C4-2B (cell line): Measurements from ENCODE around the gene IL23R.
"Not testable (repeated sequence)": the region's sequence is repeated elsewhere in the genome, so short reads cannot be mapped to it uniquely, and the experiment has no call there.

Source experiments
- H3K27ac ChIP-seq: fragments of 450-650 bp; 2 replicates; pipeline ENCODE4 v1.5.1; 2017
- ZFX ChIP-seq: fragments of 450-650 bp; IDR thresholded peaks from 2 replicates; pipeline ENCODE4 v1.6.1; 2017
- TF ChIP-seq, protein P1 (sequence below): fragments of 450-650 bp; conservative IDR thresholded peaks from 2 replicates; pipeline ENCODE4 v1.5.1; 2017; ENCODE audit warnings: mild to moderate bottlenecking

The IL23R gene

DNA sequence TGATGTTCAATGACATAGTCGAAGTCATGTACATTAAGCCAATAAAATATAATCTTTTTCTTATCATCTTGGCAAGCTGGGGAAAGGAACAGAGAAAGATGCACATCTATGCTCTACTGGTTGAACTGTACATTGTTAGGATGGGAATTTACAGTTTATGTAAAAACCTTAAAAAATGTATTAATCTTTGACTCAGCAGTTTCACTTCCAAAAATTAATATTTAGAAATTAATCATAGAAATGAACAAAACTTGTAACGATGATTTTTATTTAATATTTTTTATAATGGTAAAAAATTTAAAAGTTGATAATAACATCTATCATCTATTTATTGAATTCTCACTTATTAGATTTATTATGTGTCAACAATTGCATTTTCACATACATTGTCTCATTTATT is 25.8 kb upstream of the IL23R start:
- no peak overlapping the region for H3K27ac ChIP-seq
- TF ChIP-seq ZFX = no peak
- TF ChIP-seq, protein P1, sequence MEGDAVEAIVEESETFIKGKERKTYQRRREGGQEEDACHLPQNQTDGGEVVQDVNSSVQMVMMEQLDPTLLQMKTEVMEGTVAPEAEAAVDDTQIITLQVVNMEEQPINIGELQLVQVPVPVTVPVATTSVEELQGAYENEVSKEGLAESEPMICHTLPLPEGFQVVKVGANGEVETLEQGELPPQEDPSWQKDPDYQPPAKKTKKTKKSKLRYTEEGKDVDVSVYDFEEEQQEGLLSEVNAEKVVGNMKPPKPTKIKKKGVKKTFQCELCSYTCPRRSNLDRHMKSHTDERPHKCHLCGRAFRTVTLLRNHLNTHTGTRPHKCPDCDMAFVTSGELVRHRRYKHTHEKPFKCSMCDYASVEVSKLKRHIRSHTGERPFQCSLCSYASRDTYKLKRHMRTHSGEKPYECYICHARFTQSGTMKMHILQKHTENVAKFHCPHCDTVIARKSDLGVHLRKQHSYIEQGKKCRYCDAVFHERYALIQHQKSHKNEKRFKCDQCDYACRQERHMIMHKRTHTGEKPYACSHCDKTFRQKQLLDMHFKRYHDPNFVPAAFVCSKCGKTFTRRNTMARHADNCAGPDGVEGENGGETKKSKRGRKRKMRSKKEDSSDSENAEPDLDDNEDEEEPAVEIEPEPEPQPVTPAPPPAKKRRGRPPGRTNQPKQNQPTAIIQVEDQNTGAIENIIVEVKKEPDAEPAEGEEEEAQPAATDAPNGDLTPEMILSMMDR = no peak

DNA sequence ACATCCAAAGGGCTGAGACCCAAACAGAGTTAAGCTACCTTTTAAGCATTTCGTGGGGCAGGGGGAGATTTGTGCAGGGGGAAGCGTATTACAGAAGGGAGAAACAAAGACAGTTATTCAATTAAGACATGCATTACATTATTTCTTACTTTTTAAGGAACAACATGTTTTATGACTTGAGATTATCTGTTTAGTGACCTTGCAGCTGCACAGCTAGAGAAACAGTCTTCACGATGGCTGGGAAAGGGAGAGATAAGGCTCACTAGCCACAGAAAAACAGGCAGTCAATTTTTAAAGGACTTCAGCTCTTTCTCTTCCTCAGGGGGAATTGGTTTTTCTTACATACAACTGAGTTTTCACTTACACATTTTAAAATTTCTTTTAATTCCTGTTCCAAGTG is 24.4 kb upstream of the IL23R start:
- H3K27ac ChIP-seq = not testable (repeated sequence)

DNA sequence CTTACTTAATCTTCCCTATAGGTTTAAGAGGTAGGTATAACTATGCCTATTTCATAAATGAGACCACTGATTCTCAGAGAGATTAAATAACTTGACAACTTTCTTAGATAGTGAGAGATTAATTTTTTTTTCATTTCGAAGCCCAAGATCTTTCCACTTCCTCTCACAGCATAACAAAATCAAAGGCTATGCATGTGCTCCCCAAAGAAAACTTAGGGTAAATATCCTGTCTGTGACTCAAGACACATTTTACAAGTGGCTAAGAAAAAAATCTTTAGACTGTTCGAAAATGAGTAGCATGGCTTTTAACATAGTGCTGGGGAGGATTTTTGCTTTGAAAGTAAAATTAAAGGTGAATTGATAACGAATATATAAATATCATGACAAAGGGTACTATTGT is 23.3 kb upstream of the IL23R start:
- no peak overlapping the region for H3K27ac ChIP-seq
- TF ChIP-seq, protein P1 = no peak
- TF ChIP-seq ZFX = no peak

DNA sequence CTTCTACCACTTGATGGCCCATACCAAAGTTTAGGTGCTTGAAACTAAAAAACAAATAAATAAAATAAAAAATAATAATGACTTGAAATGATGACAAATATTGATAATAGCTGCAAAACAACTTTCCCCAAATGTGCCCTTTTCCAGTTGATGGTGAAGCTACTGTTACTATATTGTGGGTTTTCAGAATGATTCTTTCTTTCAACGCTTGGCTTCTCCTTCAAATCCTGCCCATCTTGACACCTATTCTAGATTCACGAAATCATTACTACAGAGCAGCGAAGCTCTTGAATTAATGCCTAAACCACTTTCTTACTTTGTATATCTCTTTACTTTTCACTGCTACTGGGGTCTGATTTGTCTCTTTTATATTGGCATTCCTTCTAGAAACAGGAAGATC is 22.3 kb upstream of the IL23R start:
- no peak overlapping the region for H3K27ac ChIP-seq
- no peak for TF ChIP-seq ZFX
- TF ChIP-seq, protein P1 = no peak

DNA sequence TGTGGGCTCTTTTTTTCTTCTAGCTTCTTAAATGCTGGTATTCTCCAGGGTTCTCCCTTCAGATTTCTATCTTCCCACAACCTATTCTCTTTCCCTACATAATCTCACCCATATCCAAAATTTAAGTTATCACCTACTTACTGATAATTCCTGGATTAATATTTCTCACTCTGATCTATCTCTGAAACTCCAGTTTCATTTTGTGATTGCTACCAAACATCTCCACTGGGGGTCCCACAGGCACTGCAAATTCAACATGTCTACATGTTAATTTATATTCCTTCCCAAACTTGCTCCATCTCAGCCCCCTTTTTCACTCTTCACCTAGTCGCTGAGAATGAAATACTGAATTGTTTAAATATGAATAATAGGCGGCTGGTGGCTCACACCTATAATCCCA is 21.6 kb upstream of the IL23R start:
- TF ChIP-seq, protein P1 = peak; percentile 59
- TF ChIP-seq ZFX = no peak
- no peak overlapping the region for H3K27ac ChIP-seq

DNA sequence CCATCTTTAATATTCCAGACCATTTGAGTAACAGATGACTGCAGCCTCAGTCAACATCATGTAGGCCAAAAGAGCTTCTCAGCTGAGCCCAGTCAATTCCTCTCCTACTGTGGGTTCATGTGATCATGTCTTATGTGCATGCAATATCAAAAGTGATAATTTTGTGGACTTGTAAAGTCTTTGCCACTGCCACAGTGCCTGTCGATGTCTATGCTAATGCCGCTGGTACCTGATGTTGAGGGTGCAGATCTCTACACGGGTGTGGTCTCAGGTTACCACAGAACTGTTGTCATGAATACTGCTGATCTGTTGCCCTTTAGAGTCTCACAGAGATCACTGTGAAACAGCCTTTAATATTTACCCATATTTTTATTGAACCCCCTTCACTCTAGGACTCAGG is 20.2 kb upstream of the IL23R start:
- no peak overlapping the region for H3K27ac ChIP-seq
- TF ChIP-seq, protein P1 = no peak
- no peak for TF ChIP-seq ZFX

DNA sequence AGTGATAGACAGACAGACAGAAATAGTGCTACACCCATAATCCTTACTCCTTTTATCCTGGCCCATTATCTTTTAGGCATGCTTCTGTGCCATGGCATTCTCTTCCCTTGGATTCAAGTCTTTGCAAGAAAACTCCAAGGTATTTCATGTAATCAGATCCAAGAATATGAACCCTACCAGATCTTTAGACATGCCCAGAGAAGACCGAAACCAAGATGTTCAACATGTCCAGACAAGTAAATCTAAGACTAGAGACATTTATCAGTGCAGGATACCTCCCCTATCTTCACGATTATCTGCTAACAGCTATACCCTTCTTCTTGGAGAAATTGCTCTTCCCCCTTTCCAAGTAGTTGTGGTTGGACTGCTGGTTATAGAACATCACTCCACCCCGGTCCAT is 19.7 kb upstream of the IL23R start:
- no peak overlapping the region for H3K27ac ChIP-seq
- TF ChIP-seq, protein P1 = no peak
- TF ChIP-seq ZFX = no peak

DNA sequence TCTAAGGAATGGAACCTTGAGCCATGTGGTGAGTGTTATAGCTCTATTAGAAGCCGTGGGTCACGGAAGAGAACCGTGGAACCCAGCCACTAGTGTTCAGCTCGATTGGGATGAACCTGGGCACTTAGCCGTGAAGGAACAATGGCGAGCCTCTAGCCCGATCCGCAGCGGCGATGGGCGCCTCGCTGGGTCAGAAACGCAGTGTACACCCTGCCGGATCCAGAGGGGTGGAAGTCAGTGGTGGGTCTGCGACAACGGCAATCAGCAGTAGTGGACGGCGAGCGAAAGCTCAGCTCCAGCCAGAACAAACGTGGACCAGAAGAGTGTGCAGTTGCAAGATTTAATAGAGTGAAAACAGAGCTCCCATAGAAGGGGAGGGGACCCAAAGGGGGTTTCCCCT is 18.3 kb upstream of the IL23R start:
- H3K27ac ChIP-seq = not testable (repeated sequence)

DNA sequence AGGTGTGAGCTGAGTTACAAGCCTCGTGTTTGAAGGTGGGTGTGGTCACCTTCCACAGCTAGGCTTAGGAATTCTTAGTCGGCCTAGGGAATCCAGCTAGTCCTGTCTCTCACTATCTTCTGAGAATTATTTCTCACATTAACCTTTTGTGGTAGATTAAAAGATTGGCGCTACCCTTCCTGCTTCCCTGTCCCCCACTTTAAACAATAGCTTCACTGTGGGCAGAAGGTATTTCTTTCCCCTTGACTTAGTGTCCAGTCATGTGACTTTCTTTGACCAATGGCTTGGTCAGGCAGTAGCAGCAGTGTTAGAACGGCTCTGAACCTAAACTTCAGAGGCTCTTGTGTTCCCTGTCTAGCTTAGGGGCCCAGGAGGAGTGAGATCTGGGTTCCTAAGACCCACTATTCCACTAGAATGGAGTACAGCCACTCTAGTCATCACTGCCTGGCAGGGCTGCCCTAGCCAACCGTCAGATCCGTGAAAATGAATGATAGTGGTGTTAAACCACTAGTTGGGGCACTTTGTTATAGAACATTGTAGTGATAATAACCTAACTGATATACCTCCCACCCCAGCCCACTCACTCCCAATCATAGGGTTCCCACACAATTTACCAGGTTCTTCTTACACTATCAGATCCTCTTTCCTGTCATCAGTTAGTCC is 17.6 kb upstream of the IL23R start:
- TF ChIP-seq, protein P1 = no peak
- TF ChIP-seq ZFX = no peak

More for the DNA sequence above, 17.6 kb upstream of the IL23R start:
- no peak overlapping the region for H3K27ac ChIP-seq
